ENCODE measurements around the gene CACNA1B.
"Not testable (repeated sequence)": the region's sequence is repeated elsewhere in the genome, so short reads cannot be mapped to it uniquely, and the experiment has no call there.

DNA sequence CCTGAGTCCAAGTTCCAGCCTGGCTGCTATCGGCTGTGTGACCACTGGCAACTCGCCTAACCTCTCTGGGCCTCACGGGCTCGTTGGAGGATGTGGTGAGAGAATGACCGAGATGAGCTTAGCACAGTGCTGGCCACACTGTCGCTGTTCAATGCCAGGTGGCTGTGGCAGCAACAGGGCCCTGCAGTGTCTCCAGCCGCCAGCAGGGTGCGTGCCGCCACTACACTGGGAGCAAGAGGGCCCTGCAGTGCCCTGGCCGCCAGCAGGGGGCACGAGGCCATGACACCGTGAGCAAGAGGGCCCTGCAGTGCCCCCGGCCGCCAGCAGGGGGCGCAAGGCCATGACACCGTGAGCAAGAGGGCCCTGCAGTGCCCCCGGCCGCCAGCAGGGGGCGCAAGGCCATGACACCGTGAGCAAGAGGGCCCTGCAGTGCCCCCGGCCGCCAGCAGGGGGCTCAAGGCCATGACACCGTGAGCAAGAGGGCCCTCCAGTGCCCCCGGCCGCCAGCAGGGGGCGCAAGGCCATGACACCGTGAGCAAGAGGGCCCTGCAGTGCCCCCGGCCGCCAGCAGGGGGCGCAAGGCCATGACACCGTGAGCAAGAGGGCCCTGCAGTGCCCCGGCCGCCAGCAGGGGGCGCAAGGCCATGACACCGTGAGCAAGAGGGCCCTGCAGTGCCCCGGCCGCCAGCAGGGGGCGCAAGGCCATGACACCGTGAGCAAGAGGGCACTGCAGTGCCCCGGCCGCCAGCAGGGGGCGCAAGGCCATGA lies 248.7 kb downstream of the CACNA1B start:
- TF ChIP-seq BHLHE40 (IDR thresholded peaks at IDR 0.05; ENCODE audit: borderline replicate concordance); SP1 (IDR thresholded peaks at IDR 0.05); FOXM1 (IDR thresholded peaks at IDR 0.05; ENCODE audit: borderline replicate concordance); L3MBTL2 (conservative IDR thresholded peaks at IDR 0.05); SUZ12 (IDR thresholded peaks at IDR 0.05); ARNT (IDR thresholded peaks at IDR 0.05); ZNF384 (IDR thresholded peaks at IDR 0.05): not testable (repeated sequence)

Data from HEK293T (cell line).